Ishikawa (cell line): ENCODE measurements around the gene HS3ST5.

ENCODE experiments used
- CEBPB ChIP-seq: IDR thresholded peaks from 2 replicates; pipeline ENCODE4 v1.6.1; 2012
- CREB1 ChIP-seq: IDR thresholded peaks from 2 replicates; pipeline ENCODE4 v1.6.1; 2012; ENCODE audit warnings: low read depth
- EGR1 ChIP-seq: IDR thresholded peaks from 2 replicates; pipeline ENCODE4 v1.6.1; 2012
- EP300 ChIP-seq: IDR thresholded peaks from 2 replicates; pipeline ENCODE4 v1.6.1; 2012; ENCODE audit warnings: borderline replicate concordance
- FOXM1 ChIP-seq: IDR thresholded peaks from 2 replicates; pipeline ENCODE4 v1.6.1; 2012; ENCODE audit warnings: low read depth, borderline replicate concordance
- NFIC ChIP-seq: IDR thresholded peaks from 2 replicates; pipeline ENCODE4 v1.6.1; 2012
- RAD21 ChIP-seq: IDR thresholded peaks from 2 replicates; pipeline ENCODE4 v1.6.1; 2012; ENCODE audit warnings: low read depth
- TAF1 ChIP-seq: IDR thresholded peaks from 2 replicates; pipeline ENCODE4 v1.6.1; 2012; ENCODE audit warnings: low read depth, mild to moderate bottlenecking
- TCF12 ChIP-seq: IDR thresholded peaks from 2 replicates; pipeline ENCODE4 v1.6.1; 2012; ENCODE audit warnings: low read depth
- TEAD4 ChIP-seq: IDR thresholded peaks from 2 replicates; pipeline ENCODE4 v1.6.1; 2012
- YY1 ChIP-seq: IDR thresholded peaks from 2 replicates; pipeline ENCODE4 v1.6.1; 2012; ENCODE audit warnings: low read depth
- ZBTB7A ChIP-seq: IDR thresholded peaks from 2 replicates; pipeline ENCODE4 v1.6.1; 2012; ENCODE audit warnings: low read depth
- TF ChIP-seq, protein P1 (sequence below): IDR thresholded peaks from 2 replicates; pipeline ENCODE4 v1.6.1; 2012
- TF ChIP-seq, protein P2 (sequence below): IDR thresholded peaks from 2 replicates; pipeline ENCODE4 v1.6.1; 2012
- TF ChIP-seq, protein P3 (sequence below): IDR thresholded peaks from 2 replicates; pipeline ENCODE4 v1.6.1; 2012; ENCODE audit warnings: low read depth, mild to moderate bottlenecking

Gene HS3ST5

DNA sequence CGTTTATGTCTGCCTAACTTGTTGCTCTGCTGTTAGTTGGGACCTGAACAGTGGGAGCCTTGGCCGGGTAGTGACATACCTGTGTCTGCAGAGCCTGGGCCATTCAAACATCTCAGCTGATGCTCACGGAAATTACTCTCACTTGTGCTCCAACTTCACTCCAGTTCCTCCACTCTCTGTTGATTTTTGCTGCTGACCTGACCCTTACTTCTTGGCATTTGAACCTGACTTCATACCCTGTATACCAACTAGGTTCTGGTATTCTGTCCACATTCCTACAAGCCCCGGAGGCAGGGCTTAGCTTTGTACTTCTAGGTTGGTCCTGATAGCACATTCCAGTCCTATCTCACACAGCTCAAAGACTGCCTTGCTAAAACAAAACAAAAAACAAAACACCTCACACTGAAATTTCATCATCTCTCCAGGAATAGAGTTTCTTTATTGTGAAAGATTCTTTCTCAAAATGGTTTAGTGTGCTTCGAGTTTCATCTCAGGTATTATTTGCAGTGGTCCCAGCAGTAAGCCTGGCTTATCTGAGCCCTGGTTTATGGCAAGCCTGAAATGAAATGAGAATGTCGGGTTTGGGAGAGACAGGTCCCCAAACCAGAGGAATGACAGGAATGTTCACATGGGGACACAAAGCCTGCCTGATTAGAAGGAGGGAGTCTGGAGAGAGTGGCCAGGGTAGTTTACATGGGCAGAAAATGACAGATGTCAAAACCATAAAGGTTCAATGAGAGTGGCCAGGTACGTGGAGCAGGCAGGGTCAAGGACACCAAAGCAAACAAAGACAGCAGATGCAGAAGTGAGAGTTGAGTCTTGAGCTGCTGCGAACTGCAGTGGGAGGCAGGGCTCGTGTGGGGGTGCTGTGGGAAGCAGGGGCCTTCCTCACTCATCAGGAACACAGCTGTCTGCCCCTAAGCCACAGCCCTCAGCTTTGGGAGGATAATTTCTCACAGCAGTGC, 197.7 kb downstream of the HS3ST5 start:
- TF ChIP-seq EGR1: no peak

DNA sequence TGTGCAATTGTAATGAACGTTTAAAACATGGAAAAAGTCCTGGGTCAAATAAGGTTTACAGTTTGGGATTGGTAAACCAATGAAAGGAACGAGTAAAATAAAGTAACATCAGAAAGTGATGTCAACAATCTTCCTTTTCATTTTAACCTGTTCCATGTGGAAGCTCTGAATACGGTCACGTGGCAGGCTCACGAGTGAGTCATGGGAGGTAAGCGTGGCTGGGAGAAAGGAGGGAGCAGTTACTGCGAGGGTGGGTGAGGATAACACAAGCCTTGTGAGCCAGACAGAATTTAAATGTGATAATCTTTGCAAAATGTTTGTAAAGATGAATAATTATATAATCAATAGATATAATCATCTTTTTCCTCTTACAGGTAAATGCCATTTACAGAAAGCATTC, 200.6 kb downstream of the HS3ST5 start:
- TF ChIP-seq RAD21: no peak
- TF ChIP-seq NFIC: no peak
- TF ChIP-seq FOXM1: no peak
- no peak for TF ChIP-seq ZBTB7A
- TF ChIP-seq, protein P1, sequence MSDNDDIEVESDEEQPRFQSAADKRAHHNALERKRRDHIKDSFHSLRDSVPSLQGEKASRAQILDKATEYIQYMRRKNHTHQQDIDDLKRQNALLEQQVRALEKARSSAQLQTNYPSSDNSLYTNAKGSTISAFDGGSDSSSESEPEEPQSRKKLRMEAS: no peak
- TF ChIP-seq CREB1: no peak
- TF ChIP-seq EGR1: no peak
- TF ChIP-seq, protein P2, sequence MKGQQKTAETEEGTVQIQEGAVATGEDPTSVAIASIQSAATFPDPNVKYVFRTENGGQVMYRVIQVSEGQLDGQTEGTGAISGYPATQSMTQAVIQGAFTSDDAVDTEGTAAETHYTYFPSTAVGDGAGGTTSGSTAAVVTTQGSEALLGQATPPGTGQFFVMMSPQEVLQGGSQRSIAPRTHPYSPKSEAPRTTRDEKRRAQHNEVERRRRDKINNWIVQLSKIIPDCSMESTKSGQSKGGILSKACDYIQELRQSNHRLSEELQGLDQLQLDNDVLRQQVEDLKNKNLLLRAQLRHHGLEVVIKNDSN: no peak
- TF ChIP-seq YY1: no peak
- TF ChIP-seq EP300: no peak
- TF ChIP-seq, protein P3, sequence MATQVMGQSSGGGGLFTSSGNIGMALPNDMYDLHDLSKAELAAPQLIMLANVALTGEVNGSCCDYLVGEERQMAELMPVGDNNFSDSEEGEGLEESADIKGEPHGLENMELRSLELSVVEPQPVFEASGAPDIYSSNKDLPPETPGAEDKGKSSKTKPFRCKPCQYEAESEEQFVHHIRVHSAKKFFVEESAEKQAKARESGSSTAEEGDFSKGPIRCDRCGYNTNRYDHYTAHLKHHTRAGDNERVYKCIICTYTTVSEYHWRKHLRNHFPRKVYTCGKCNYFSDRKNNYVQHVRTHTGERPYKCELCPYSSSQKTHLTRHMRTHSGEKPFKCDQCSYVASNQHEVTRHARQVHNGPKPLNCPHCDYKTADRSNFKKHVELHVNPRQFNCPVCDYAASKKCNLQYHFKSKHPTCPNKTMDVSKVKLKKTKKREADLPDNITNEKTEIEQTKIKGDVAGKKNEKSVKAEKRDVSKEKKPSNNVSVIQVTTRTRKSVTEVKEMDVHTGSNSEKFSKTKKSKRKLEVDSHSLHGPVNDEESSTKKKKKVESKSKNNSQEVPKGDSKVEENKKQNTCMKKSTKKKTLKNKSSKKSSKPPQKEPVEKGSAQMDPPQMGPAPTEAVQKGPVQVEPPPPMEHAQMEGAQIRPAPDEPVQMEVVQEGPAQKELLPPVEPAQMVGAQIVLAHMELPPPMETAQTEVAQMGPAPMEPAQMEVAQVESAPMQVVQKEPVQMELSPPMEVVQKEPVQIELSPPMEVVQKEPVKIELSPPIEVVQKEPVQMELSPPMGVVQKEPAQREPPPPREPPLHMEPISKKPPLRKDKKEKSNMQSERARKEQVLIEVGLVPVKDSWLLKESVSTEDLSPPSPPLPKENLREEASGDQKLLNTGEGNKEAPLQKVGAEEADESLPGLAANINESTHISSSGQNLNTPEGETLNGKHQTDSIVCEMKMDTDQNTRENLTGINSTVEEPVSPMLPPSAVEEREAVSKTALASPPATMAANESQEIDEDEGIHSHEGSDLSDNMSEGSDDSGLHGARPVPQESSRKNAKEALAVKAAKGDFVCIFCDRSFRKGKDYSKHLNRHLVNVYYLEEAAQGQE: no peak
- TF ChIP-seq CEBPB: no peak
- no peak for TF ChIP-seq TCF12
- no peak for TF ChIP-seq TAF1
- no peak for TF ChIP-seq TEAD4

DNA sequence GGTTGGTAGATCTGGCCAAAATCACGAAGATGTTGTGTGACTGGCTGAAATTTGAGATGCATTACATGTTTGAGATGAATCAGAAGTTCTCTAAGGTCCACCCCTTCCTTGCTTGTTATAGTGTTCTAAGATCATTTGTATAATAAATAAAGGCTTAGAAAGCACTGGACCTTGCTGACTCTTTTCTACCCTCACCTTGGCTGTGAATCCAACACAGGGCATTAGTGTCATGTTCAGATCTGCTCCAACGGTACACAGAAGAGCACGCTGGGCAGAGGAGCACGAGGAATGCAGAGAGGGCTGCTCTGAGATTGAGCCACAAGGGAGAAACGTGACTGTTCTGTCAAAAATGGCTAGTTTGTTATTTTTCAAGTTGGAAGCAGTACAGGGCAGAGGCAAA, 202.4 kb downstream of the HS3ST5 start:
- no peak for TF ChIP-seq NFIC
- TF ChIP-seq CEBPB: no peak
- TF ChIP-seq YY1: no peak
- TF ChIP-seq, protein P1: no peak
- TF ChIP-seq, protein P3: no peak
- TF ChIP-seq ZBTB7A: no peak
- no peak for TF ChIP-seq CREB1
- no peak for TF ChIP-seq RAD21
- no peak for TF ChIP-seq TCF12
- no peak for TF ChIP-seq TAF1
- no peak for TF ChIP-seq TEAD4
- TF ChIP-seq FOXM1: no peak
- TF ChIP-seq, protein P2: no peak
- TF ChIP-seq EGR1: no peak
- no peak for TF ChIP-seq EP300

DNA sequence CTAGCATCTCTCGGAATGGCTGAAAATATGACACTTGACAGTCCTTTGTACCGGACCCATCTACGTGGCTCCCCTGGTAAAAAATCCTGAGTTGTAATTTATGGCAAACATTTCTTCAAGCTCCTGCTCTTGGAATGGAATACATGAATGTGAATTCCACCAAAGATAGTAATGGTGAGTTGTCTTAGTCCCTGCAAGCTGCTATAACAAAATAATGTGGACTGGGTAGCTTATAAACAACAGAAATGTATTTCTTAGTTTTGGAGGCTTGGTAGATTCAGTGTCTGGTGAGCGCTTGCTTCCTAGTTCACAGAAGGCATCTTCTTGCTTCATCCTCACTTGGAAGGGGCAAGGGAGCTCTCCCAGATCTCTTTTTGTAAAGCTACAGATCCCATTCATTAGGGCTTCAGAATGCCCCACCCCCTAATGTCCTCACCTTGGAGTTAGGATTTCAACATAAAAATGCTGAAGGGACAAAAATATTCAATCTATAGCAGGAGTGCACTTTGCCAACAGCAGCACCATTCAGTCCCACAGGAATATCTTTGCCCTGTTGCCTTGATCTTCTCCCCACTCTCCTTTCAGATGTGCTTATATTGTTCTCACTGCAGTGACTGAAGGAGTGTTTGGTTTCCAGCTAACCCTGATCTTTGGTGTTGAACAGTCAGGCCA, 204.1 kb downstream of the HS3ST5 start:
- no peak for TF ChIP-seq TAF1
- no peak for TF ChIP-seq RAD21
- TF ChIP-seq, protein P1: no peak
- TF ChIP-seq TCF12: no peak
- no peak for TF ChIP-seq NFIC
- TF ChIP-seq CEBPB: no peak
- TF ChIP-seq YY1: no peak
- no peak for TF ChIP-seq ZBTB7A
- TF ChIP-seq EP300: no peak
- no peak for TF ChIP-seq EGR1
- TF ChIP-seq CREB1: no peak
- TF ChIP-seq TEAD4: no peak
- TF ChIP-seq, protein P3: no peak
- TF ChIP-seq, protein P2: no peak
- TF ChIP-seq FOXM1: no peak
